Ishikawa (cell line): ENCODE results near the gene ISL2.

ENCODE experiments used
- CEBPB ChIP-seq: IDR thresholded peaks from 2 replicates; pipeline ENCODE4 v1.6.1; 2012
- CREB1 ChIP-seq: IDR thresholded peaks from 2 replicates; pipeline ENCODE4 v1.6.1; 2012; ENCODE audit warnings: low read depth
- EGR1 ChIP-seq: IDR thresholded peaks from 2 replicates; pipeline ENCODE4 v1.6.1; 2012
- EP300 ChIP-seq: IDR thresholded peaks from 2 replicates; pipeline ENCODE4 v1.6.1; 2012; ENCODE audit warnings: borderline replicate concordance
- FOXM1 ChIP-seq: IDR thresholded peaks from 2 replicates; pipeline ENCODE4 v1.6.1; 2012; ENCODE audit warnings: low read depth, borderline replicate concordance
- NFIC ChIP-seq: IDR thresholded peaks from 2 replicates; pipeline ENCODE4 v1.6.1; 2012
- RAD21 ChIP-seq: IDR thresholded peaks from 2 replicates; pipeline ENCODE4 v1.6.1; 2012; ENCODE audit warnings: low read depth
- TAF1 ChIP-seq: IDR thresholded peaks from 2 replicates; pipeline ENCODE4 v1.6.1; 2012; ENCODE audit warnings: low read depth, mild to moderate bottlenecking
- TCF12 ChIP-seq: IDR thresholded peaks from 2 replicates; pipeline ENCODE4 v1.6.1; 2012; ENCODE audit warnings: low read depth
- TEAD4 ChIP-seq: IDR thresholded peaks from 2 replicates; pipeline ENCODE4 v1.6.1; 2012
- YY1 ChIP-seq: IDR thresholded peaks from 2 replicates; pipeline ENCODE4 v1.6.1; 2012; ENCODE audit warnings: low read depth
- ZBTB7A ChIP-seq: IDR thresholded peaks from 2 replicates; pipeline ENCODE4 v1.6.1; 2012; ENCODE audit warnings: low read depth
- TF ChIP-seq, protein P1 (sequence below): IDR thresholded peaks from 2 replicates; pipeline ENCODE4 v1.6.1; 2012; ENCODE audit warnings: low read depth, mild to moderate bottlenecking
- TF ChIP-seq, protein P2 (sequence below): IDR thresholded peaks from 2 replicates; pipeline ENCODE4 v1.6.1; 2012
- TF ChIP-seq, protein P3 (sequence below): IDR thresholded peaks from 2 replicates; pipeline ENCODE4 v1.6.1; 2012

The ISL2 gene

DNA sequence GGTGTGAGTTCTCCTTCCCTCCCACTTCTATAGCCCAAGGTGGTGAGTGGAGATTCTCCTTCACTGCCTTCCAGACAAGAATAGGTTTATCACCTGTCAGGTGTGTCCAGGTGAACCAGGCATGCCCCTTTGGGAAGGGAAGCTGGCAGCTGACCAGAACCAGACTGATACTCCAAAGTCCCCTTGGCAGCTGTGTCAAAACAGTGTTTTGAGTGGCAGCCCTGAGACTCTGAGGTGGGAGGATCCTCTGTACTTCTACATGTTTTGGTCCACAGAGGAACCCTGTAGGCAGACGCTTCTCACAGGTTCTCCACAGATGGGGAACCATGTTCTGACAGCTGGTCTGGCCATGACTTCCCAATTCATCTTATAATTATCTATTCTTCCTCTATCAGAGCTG is 30.1 kb downstream of the ISL2 start:
- TF ChIP-seq EGR1 (no peak), NFIC (no peak)

DNA sequence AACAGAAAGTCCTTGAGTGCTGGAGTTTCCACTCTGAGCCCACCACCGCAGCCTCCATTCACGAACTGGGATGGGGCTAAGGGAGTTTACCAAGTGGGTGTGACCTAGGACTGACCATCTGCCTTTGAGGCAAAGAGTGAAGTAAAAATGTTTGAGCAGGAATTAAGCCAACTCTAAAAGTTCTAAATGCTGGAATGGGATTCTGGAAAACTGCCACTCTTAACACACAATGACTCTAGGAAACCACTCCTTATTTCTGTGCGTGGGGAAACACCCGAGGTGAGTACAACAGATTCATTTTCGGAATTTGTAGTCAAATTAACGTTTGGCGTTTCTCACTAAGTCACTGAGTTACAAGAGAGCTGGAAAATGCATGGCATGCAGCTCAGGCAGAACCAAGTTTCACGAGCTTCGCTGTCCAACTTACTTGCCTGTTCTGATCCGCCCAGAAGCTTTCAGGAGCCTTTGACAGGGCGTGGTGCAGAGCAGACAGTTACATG is 31.6 kb downstream of the ISL2 start:
- TF ChIP-seq RAD21 (no peak), FOXM1 (no peak)
- TF ChIP-seq, protein P1, sequence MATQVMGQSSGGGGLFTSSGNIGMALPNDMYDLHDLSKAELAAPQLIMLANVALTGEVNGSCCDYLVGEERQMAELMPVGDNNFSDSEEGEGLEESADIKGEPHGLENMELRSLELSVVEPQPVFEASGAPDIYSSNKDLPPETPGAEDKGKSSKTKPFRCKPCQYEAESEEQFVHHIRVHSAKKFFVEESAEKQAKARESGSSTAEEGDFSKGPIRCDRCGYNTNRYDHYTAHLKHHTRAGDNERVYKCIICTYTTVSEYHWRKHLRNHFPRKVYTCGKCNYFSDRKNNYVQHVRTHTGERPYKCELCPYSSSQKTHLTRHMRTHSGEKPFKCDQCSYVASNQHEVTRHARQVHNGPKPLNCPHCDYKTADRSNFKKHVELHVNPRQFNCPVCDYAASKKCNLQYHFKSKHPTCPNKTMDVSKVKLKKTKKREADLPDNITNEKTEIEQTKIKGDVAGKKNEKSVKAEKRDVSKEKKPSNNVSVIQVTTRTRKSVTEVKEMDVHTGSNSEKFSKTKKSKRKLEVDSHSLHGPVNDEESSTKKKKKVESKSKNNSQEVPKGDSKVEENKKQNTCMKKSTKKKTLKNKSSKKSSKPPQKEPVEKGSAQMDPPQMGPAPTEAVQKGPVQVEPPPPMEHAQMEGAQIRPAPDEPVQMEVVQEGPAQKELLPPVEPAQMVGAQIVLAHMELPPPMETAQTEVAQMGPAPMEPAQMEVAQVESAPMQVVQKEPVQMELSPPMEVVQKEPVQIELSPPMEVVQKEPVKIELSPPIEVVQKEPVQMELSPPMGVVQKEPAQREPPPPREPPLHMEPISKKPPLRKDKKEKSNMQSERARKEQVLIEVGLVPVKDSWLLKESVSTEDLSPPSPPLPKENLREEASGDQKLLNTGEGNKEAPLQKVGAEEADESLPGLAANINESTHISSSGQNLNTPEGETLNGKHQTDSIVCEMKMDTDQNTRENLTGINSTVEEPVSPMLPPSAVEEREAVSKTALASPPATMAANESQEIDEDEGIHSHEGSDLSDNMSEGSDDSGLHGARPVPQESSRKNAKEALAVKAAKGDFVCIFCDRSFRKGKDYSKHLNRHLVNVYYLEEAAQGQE, result no peak

DNA sequence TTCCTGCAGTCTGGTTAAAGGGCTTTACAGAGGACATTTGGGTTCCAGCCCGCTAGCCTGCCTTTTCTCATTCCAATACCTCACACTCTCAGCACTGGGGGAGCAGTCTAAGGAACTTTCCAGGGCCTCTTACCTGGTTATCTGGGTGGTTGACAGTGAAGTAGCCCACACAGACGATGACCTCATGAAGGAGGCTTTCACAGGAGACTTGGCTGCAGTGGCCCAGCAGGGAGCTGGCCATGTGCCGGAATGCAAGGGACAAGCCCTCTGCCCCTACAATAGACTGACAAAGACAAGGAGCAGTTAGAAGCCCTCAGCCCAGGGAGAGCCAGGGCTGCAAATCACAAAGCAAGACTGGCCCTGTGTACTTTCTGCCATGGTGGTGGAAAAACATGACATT is 39.5 kb downstream of the ISL2 start:
- TF ChIP-seq CEBPB (no peak), TEAD4 (peak; percentile 71), TCF12 (no peak), RAD21 (no peak; the same call in 1 of the 2 replicates), EGR1 (0 out of 2 replicates have a peak, but pooled peaks have one; percentile 9), EP300 (peak; percentile 51; the same call in 1 of the 2 replicates), CREB1 (0 out of 2 replicates have a peak, but pooled peaks have one; percentile 21), ZBTB7A (no peak), FOXM1 (no peak), TAF1 (no peak), NFIC (peak; percentile 93), YY1 (no peak)
- TF ChIP-seq, protein P2, sequence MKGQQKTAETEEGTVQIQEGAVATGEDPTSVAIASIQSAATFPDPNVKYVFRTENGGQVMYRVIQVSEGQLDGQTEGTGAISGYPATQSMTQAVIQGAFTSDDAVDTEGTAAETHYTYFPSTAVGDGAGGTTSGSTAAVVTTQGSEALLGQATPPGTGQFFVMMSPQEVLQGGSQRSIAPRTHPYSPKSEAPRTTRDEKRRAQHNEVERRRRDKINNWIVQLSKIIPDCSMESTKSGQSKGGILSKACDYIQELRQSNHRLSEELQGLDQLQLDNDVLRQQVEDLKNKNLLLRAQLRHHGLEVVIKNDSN, result peak; percentile 54; the same call in 1 of the 2 replicates
- TF ChIP-seq, protein P1, result no peak
- TF ChIP-seq, protein P3, sequence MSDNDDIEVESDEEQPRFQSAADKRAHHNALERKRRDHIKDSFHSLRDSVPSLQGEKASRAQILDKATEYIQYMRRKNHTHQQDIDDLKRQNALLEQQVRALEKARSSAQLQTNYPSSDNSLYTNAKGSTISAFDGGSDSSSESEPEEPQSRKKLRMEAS, result peak; percentile 62

DNA sequence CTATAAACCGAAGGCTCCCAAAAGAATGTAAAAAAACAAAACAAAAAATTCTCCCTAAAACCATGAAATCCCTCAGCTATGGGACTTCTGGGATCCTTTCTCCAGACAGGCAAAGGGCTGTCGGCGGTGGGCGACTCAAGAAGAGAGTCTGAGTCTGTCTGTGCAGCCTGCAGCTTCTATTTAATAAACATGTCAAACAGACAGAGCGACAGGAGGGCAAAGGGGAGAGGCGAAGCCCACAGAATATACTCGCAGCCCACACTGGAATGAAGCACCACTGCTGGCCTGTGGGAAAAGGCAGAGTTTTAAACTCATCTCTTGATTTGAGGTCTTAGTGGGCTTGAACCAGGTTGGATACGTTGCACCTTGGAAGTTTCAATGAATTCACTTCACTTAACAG is 40.2 kb downstream of the ISL2 start:
- TF ChIP-seq NFIC (no peak), ZBTB7A (no peak), EGR1 (no peak), YY1 (no peak), FOXM1 (no peak), TEAD4 (no peak), CEBPB (no peak), TCF12 (no peak)
- TF ChIP-seq, protein P1, result no peak

DNA sequence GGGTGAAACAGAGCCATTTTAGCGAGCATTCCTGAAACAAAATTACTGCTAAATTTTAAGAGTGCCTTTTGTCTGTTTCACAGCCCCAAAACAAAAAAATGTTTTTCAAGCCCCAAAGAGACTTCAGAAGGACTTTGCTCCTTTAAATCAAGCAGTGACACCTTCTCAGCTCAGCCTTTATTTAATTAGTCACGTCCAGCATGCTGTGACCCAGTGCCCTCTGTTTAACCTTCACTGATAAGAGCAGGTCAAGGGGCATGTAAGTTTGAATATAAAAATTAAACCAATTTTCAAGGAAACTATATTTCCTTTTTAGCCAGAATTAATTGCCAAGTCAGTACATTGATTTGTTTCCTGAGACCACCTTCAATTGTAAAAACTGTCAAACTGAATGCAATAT is 40.6 kb downstream of the ISL2 start:
- no peak for TF ChIP-seq EP300
- no peak for TF ChIP-seq RAD21
- no peak for TF ChIP-seq CREB1
- TF ChIP-seq FOXM1, result no peak

DNA sequence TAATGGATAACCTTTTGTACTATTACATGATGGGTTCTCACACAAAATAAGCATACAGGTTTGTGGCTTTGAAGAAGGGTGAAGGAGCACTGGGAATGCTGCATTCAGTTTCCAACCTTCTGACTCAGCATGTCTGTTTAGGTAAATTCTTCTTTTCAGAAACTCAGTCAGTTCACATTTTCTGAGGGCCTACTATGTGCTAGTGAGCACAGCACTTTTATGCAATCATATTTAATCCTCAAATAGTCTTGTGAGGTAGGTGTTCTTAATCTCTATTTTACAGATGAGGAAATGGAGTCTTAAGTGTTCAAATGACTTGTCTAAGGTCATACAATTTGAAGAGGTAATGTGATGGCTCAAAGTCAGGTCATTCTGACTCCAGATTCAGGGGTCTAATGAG is 41.2 kb downstream of the ISL2 start:
- no peak for TF ChIP-seq CEBPB
- no peak for TF ChIP-seq RAD21
- TF ChIP-seq TCF12, result no peak
- no peak for TF ChIP-seq TEAD4
- no peak for TF ChIP-seq YY1
- TF ChIP-seq, protein P1, result no peak
- TF ChIP-seq, protein P2, result no peak
